ENCODE data around the gene INAFM2.

Gene INAFM2

GRCh38 chr15:40344631-40345120 lies 21.2 kb downstream of the INAFM2 start (continued):
- TF ChIP-seq CTCF (tag by site-specific recombination; IDR thresholded peaks at IDR 0.05) (peak; percentile 49; the same call in 1 of the 2 replicates), MZF1 (tag by site-specific recombination; IDR thresholded peaks at IDR 0.05; ENCODE audit: borderline replicate concordance) (no peak), OVOL3 (tag by site-specific recombination; IDR thresholded peaks at IDR 0.05) (no peak), ZNF10 (tag by site-specific recombination; IDR thresholded peaks at IDR 0.05) (no peak)

GRCh38 chr15:40345225-40345866 lies 21.9 kb downstream of the INAFM2 start:
- TF ChIP-seq ZBTB21 (tag by site-specific recombination; IDR thresholded peaks at IDR 0.05) (no peak), ZBTB10 (tag by site-specific recombination; IDR thresholded peaks at IDR 0.05) (no peak), ZNF354C (tag by site-specific recombination; IDR thresholded peaks at IDR 0.05; ENCODE audit: borderline replicate concordance, low read depth) (no peak), BCL11B (tag by site-specific recombination; IDR thresholded peaks at IDR 0.05; ENCODE audit: low read depth) (no peak), ZNF449 (tag by site-specific recombination; IDR thresholded peaks at IDR 0.05) (no peak), ZNF350 (tag by site-specific recombination; IDR thresholded peaks at IDR 0.05) (no peak)
- CTCF ChIA-PET: interaction anchor here (0.6 to 2.9 kb wide), 22 partner anchors 8 to 300 kb away, joined by 3 to 17 read pairs (median 5); partner anchors contain the start of genes DISP2, INAFM2 and KNSTRN
- peaks cover 5% of the 10 kb centered on the region; the same call in 1 of the 2 replicates for H3K4me1 ChIP-seq (ENCODE audit: control insufficient read depth, insufficient read depth, low read length)
- H3K27ac ChIP-seq (ENCODE audit: extremely low read depth, low read depth, low read length): no peak overlapping the region
- H3K36me3 ChIP-seq (ENCODE audit: control insufficient read depth in 2 of 2, insufficient read depth in 1 of 2, low read length in 2 of 2): no peaks in the 10 kb centered on the region
- H3K9me3 ChIP-seq (ENCODE audit: control insufficient read depth, insufficient read depth, low read depth, low read length): no peaks in the 10 kb centered on the region
- H3K4me3 ChIP-seq (ENCODE audit: low read depth, low read length): no peak overlapping the region
- POLR2A ChIA-PET: no interaction called here

- Histone ChIP-seq H3K27ac (ENCODE audit: extremely low read depth, low read depth, low read length) (no peak overlapping the region), H3K9me3 (ENCODE audit: control insufficient read depth, insufficient read depth, low read depth, low read length) (no peaks in the 10 kb centered on the region), H3K4me3 (ENCODE audit: low read depth, low read length) (no peak overlapping the region), H3K4me1 (ENCODE audit: control insufficient read depth, insufficient read depth, low read length) (peaks cover 3% of the 10 kb centered on the region; the same call in 1 of the 2 replicates), H3K36me3 (ENCODE audit: control insufficient read depth in 2 of 2, insufficient read depth in 1 of 2, low read length in 2 of 2) (no peaks in the 10 kb centered on the region)
- CTCF ChIA-PET: interaction anchor here (0.7 to 2.9 kb wide), 6 partner anchors 8 to 300 kb away, joined by 3 to 11 read pairs (median 4); no protein-coding TSS in a partner anchor
- POLR2A ChIA-PET: no interaction called here
- no peak for TF ChIP-seq SALL2 (tag by site-specific recombination; IDR thresholded peaks at IDR 0.05; ENCODE audit: borderline replicate concordance)
- TF ChIP-seq KLF1 (tag by site-specific recombination; IDR thresholded peaks at IDR 0.05): peak; percentile 60
- TF ChIP-seq SP3 (tag by site-specific recombination; IDR thresholded peaks at IDR 0.05): no peak
- no peak for TF ChIP-seq ZNF585B (tag by site-specific recombination; IDR thresholded peaks at IDR 0.05)
These were observed 22.5 kb downstream of the INAFM2 start for GRCh38 chr15:40345867-40346578.
